SK-N-SH (cell line): ENCODE data around the gene WNT9B.
"Not testable (repeated sequence)": the region's sequence is repeated elsewhere in the genome, so short reads cannot be mapped to it uniquely, and the experiment has no call there.

Source experiments
- CTCF ChIP-seq: fragments of 200-600 bp; sonication (generic); IDR thresholded peaks from 2 replicates; pipeline ENCODE4 v1.6.1; 2017; ENCODE audit warnings: antibody characterized with exemption, mild to moderate bottlenecking, moderate library complexity
- NFIC ChIP-seq: IDR thresholded peaks from 2 replicates; pipeline ENCODE4 v1.4.0; 2012; ENCODE audit warnings: borderline replicate concordance
- POLR2AphosphoS5 ChIP-seq: IDR thresholded peaks from 2 replicates; pipeline ENCODE4 v1.6.1; 2012; ENCODE audit warnings: low read depth, low read length
- RFX5 ChIP-seq: IDR thresholded peaks from 2 replicates; pipeline ENCODE4 v1.6.1; 2012; ENCODE audit warnings: mild to moderate bottlenecking, improper control_type of control experiment, low read length
- TAF1 ChIP-seq: IDR thresholded peaks from 2 replicates; pipeline ENCODE4 v1.6.1; 2012; ENCODE audit warnings: low read depth, mild to moderate bottlenecking, low read length, moderate library complexity, borderline replicate concordance

- not testable (repeated sequence) for TF ChIP-seq CTCF, NFIC, POLR2AphosphoS5, TAF1, RFX5
Measured at GRCh38 chr17:46840596-46840995, 10.8 kb upstream of the WNT9B start.
